SJSA1 (cell line): ENCODE data around the gene CD300C. TPM values are rescaled to one million over a fixed set of nuclear protein-coding genes. Genes with fewer than 3 reads are reported as not detected.
A peak's percentile ranks its signal among the peaks of the same experiment; 100 is the strongest.
"Not testable (repeated sequence)": the region's sequence is repeated elsewhere in the genome, so short reads cannot be mapped to it uniquely, and the experiment has no call there.

Experiments used
- DNase-seq, 2 experiments: peaks; one replicate each; pipeline ENCODE4 v3.0.0-alpha.2; 2015 to 2020; ENCODE audit warnings: low spot score in 2 of 2, low read depth in 1 of 2
- H3K27ac ChIP-seq: fragments of 250-450 bp; sonication (Bioruptor Pico); 2 replicates; pipeline ENCODE4 v1.5.1; 2020; ENCODE audit warnings: mild to moderate bottlenecking, moderate library complexity
- H3K27me3 ChIP-seq: fragments of 250-450 bp; sonication (Bioruptor Pico); replicated peaks from 2 replicates; pipeline ENCODE4 v1.5.1; 2020; ENCODE audit warnings: mild to moderate bottlenecking, moderate library complexity
- H3K36me3 ChIP-seq: fragments of 250-450 bp; sonication (Bioruptor Pico); 2 replicates; pipeline ENCODE4 v1.5.1; 2020; ENCODE audit warnings: mild to moderate bottlenecking
- H3K4me1 ChIP-seq: fragments of 250-450 bp; sonication (Bioruptor Pico); replicated peaks from 2 replicates; pipeline ENCODE4 v1.6.1; 2021; ENCODE audit warnings: mild to moderate bottlenecking
- H3K4me3 ChIP-seq: fragments of 250-450 bp; sonication (Bioruptor Pico); 2 replicates; pipeline ENCODE4 v1.5.1; 2020; ENCODE audit warnings: mild to moderate bottlenecking
- H3K9me3 ChIP-seq: fragments of 250-450 bp; sonication (Bioruptor Pico); replicated peaks from 2 replicates; pipeline ENCODE4 v1.5.1; 2020; ENCODE audit warnings: mild to moderate bottlenecking
- total RNA-seq: library from RNA; depleted of rRNA; stranded (reverse); fragments of >200 nt; shearing (Covaris generic); gene quantifications from 2 replicates; pipeline ENCODE4 v1.2.3, GENCODE V29; 2014; rRNA removed

The CD300C gene
- total RNA-seq, 1 experiment from 2014 or later, result not detected

GRCh38 chr17:74503949-74504348 is 42.0 kb downstream of the CD300C start:
- not testable (repeated sequence) for H3K4me1 ChIP-seq, H3K4me3 ChIP-seq, H3K9me3 ChIP-seq, H3K36me3 ChIP-seq, H3K27ac ChIP-seq
- peak in 1 of 2 experiments; percentile 3 for DNase-seq
- peaks cover 21% of the 10 kb centered on the region for H3K27me3 ChIP-seq

GRCh38 chr17:74502861-74503260 is 43.1 kb downstream of the CD300C start:
- H3K27ac ChIP-seq, result no peak overlapping the region
- no peaks in the 10 kb centered on the region for H3K36me3 ChIP-seq
- no peaks in the 10 kb centered on the region for H3K4me1 ChIP-seq
- peaks cover 20% of the 10 kb centered on the region for H3K27me3 ChIP-seq
- H3K4me3 ChIP-seq, result no peak overlapping the region
- DNase-seq, result no peak
- no peaks in the 10 kb centered on the region for H3K9me3 ChIP-seq

GRCh38 chr17:74499992-74500391 is 45.9 kb downstream of the CD300C start:
- DNase-seq, result no peak
- H3K27me3 ChIP-seq, result peaks cover 4% of the 10 kb centered on the region; the same call in 1 of the 2 replicates
- H3K27ac ChIP-seq, result no peak overlapping the region
- H3K4me3 ChIP-seq, result no peak overlapping the region
- H3K4me1 ChIP-seq, result no peaks in the 10 kb centered on the region
- H3K36me3 ChIP-seq, result no peaks in the 10 kb centered on the region
- no peaks in the 10 kb centered on the region for H3K9me3 ChIP-seq

GRCh38 chr17:74497471-74497870 is 48.4 kb downstream of the CD300C start:
- DNase-seq, result no peak
- H3K36me3 ChIP-seq, result no peaks in the 10 kb centered on the region
- H3K4me1 ChIP-seq, result no peaks in the 10 kb centered on the region

GRCh38 chr17:74493331-74493833 is 52.5 kb downstream of the CD300C start:
- peaks cover 4% of the 10 kb centered on the region; the same call in 1 of the 2 replicates for H3K27me3 ChIP-seq
- no peaks in the 10 kb centered on the region for H3K4me1 ChIP-seq
- no peaks in the 10 kb centered on the region for H3K9me3 ChIP-seq
- DNase-seq, result peak; percentile 59 to 73
- no peak overlapping the region for H3K4me3 ChIP-seq
- H3K36me3 ChIP-seq, result no peaks in the 10 kb centered on the region
- H3K27ac ChIP-seq, result no peak overlapping the region

More at GRCh38 chr17:74497471-74497870, 48.4 kb downstream of the CD300C start:
- H3K4me3 ChIP-seq, result no peak overlapping the region
- no peak overlapping the region for H3K27ac ChIP-seq
- H3K27me3 ChIP-seq, result no peaks in the 10 kb centered on the region
- no peaks in the 10 kb centered on the region for H3K9me3 ChIP-seq

- Histone ChIP-seq H3K27me3 (peaks cover 4% of the 10 kb centered on the region; the same call in 1 of the 2 replicates), H3K27ac (no peak overlapping the region), H3K4me1 (no peaks in the 10 kb centered on the region), H3K4me3 (no peak overlapping the region), H3K36me3 (no peaks in the 10 kb centered on the region), H3K9me3 (no peaks in the 10 kb centered on the region)
- no peak for DNase-seq
Observed at GRCh38 chr17:74491626-74492025, 54.3 kb downstream of the CD300C start.

Other genes with a start within 250 kb of the CD300C start
- gene KIF19, start 219.9 kb downstream of the CD300C start, total RNA-seq, result not detected in 2 replicates
- gene BTBD17, start 184.2 kb downstream of the CD300C start, total RNA-seq, result not detected in 2 replicates
- not detected in 2 replicates for gene GPR142, start 178.6 kb downstream of the CD300C start, total RNA-seq
- gene GPRC5C, start 114.0 kb downstream of the CD300C start, total RNA-seq, result 46.5 and 48.4 TPM in 2 replicates
- not detected in 2 replicates for gene CD300A, start 79.5 kb downstream of the CD300C start, total RNA-seq
- gene CD300LB, start 14.6 kb downstream of the CD300C start, total RNA-seq, result not detected in 2 replicates
- gene CD300H, start 21.4 kb upstream of the CD300C start, total RNA-seq, result not detected in 2 replicates
- gene CD300LD, start 46.2 kb upstream of the CD300C start, total RNA-seq, result not detected in 2 replicates
- gene CD300E, start 77.6 kb upstream of the CD300C start, total RNA-seq, result not detected in 2 replicates
- not detected in 2 replicates for gene CD300LF, start 166.8 kb upstream of the CD300C start, total RNA-seq
- gene RAB37, start 191.1 kb upstream of the CD300C start, total RNA-seq, result 1.6 and 3.0 TPM in 2 replicates
- 41.6 and 62.1 TPM in 2 replicates for gene NHERF1, start 202.5 kb upstream of the CD300C start, total RNA-seq
- 32.9 and 61.3 TPM in 2 replicates for gene NAT9, start 230.2 kb upstream of the CD300C start, total RNA-seq